A549 (cell line): ENCODE results near the gene SGCA. TPM values are rescaled to one million over a fixed set of nuclear protein-coding genes. Genes with fewer than 3 reads are reported as not detected.

ENCODE experiments used
- ATAC-seq, 2 experiments: fragments of 200-7000 bp in 1 of 2; fragments of >200 bp in 1 of 2; cut with Nextera tagmentation in 1 of 2; cut with Tn5 transposase in 1 of 2; 3 replicates each; pipeline versions ENCODE4 v1.8.0 to v1.9.1; 2018 to 2020; ENCODE audit warnings: mild to moderate bottlenecking in 1 of 2, moderate library complexity in 1 of 2
- CTCF ChIA-PET: fragments of 300-600 bp; sonication (Branson Sonifier 250); formaldehyde crosslinking; extraction: SDS; loops from one replicate; lab custom pipeline; 2021; ENCODE audit warnings: antibody characterized with exemption, inconsistent platforms; lab: Yijun Ruan, JAX
- POLR2A ChIA-PET: fragments of 350-600 bp; formaldehyde crosslinking; extraction: SDS; loops from one replicate; lab custom pipeline; 2021; ENCODE audit warnings: antibody characterized with exemption, inconsistent platforms; lab: Yijun Ruan, JAX
- DNase-seq, 2 experiments: peaks; one replicate each; pipeline versions ENCODE4 v3.0.0 to v3.0.0-alpha.2; 2011 to 2016; ENCODE audit warnings: low read depth in 1 of 2, low spot score in 1 of 2
- FAIRE-seq: peaks from 2 replicates; lab custom pipeline; 2011; peaks lifted over from hg19 to GRCh38; lab: Jason Lieb, UNC
- H3K27ac ChIP-seq, 2 experiments: fragments of >200 bp; sonication (Bioruptor Twin); formaldehyde crosslinking; 3 replicates each; pipeline ENCODE4 v1.5.1; 2016 to 2017
- H3K4me1 ChIP-seq: fragments of >200 bp; sonication (Bioruptor Twin); formaldehyde crosslinking; 3 replicates; pipeline ENCODE4 v1.6.1; 2016
- H3K4me2 ChIP-seq: fragments of >200 bp; sonication (Bioruptor Twin); formaldehyde crosslinking; 3 replicates; pipeline ENCODE4 v1.6.1; 2016
- H3K4me3 ChIP-seq: fragments of >200 bp; sonication (Bioruptor Twin); formaldehyde crosslinking; 3 replicates; pipeline ENCODE4 v1.5.1; 2016
- H3K9me3 ChIP-seq: fragments of >200 bp; sonication (Bioruptor Twin); formaldehyde crosslinking; 3 replicates; pipeline ENCODE4 v1.6.1; 2016
- CBX2 ChIP-seq: fragments of 200-600 bp; sonication (generic); IDR thresholded peaks from 2 replicates; pipeline ENCODE4 v1.6.1; 2016; ENCODE audit warnings: low read depth, mild to moderate bottlenecking, borderline replicate concordance
- CHD4 ChIP-seq: fragments of 200-600 bp; sonication (generic); IDR thresholded peaks from 2 replicates; pipeline ENCODE4 v1.6.1; 2016; ENCODE audit warnings: antibody characterized with exemption, mild to moderate bottlenecking, borderline replicate concordance
- EHF ChIP-seq: fragments of 250-450 bp; sonication (Bioruptor Pico); IDR thresholded peaks from 2 replicates; pipeline ENCODE4 v1.5.0; 2020; ENCODE audit warnings: mild to moderate bottlenecking
- EHMT2 ChIP-seq: fragments of 200-600 bp; sonication (generic); IDR thresholded peaks from 2 replicates; pipeline ENCODE4 v1.6.1; 2016; ENCODE audit warnings: antibody characterized with exemption, low read depth, mild to moderate bottlenecking, moderate library complexity
- EP300 ChIP-seq, 2 experiments: fragments of >200 bp; sonication (Bioruptor Twin); formaldehyde crosslinking; IDR thresholded peaks; 2 replicates in 1 of 2; 3 replicates in 1 of 2; pipeline ENCODE4 v1.6.1; 2016 to 2017
- ESRRA ChIP-seq: fragments of 150-350 bp; IDR thresholded peaks from 2 replicates; pipeline ENCODE4 v1.6.1; 2014; ENCODE audit warnings: mild to moderate bottlenecking, low read length, borderline replicate concordance
- FOSL2 ChIP-seq, 2 experiments: fragments of 450-650 bp in 1 of 2; fragments of >200 bp in 1 of 2; sonication (Bioruptor Twin) in 1 of 2; formaldehyde crosslinking; IDR thresholded peaks; 2 replicates each; pipeline versions ENCODE4 v1.5.0 to v1.6.1; 2016 to 2020; ENCODE audit warnings: mild to moderate bottlenecking in 1 of 2, moderate library complexity in 1 of 2
- FOXS1 ChIP-seq: fragments of 250-450 bp; sonication (Bioruptor Pico); IDR thresholded peaks from 2 replicates; pipeline ENCODE4 v1.5.0; 2020; ENCODE audit warnings: mild to moderate bottlenecking, moderate library complexity
- HDAC2 ChIP-seq: fragments of 200-600 bp; sonication (generic); IDR thresholded peaks from 2 replicates; pipeline ENCODE4 v1.6.1; 2016
- HOXA7 ChIP-seq: fragments of 250-450 bp; sonication (Bioruptor Pico); IDR thresholded peaks from 2 replicates; pipeline ENCODE4 v1.5.0; 2020; ENCODE audit warnings: mild to moderate bottlenecking, moderate library complexity
- JUNB ChIP-seq: fragments of >200 bp; sonication (Bioruptor Twin); formaldehyde crosslinking; IDR thresholded peaks from 2 replicates; pipeline ENCODE4 v1.6.1; 2016
- KDM1A ChIP-seq: fragments of 200-600 bp; sonication (generic); IDR thresholded peaks from 2 replicates; pipeline ENCODE4 v1.6.1; 2016; ENCODE audit warnings: low read depth, mild to moderate bottlenecking
- MAZ ChIP-seq: fragments of 150-350 bp; IDR thresholded peaks from 2 replicates; pipeline ENCODE4 v1.6.1; 2014; ENCODE audit warnings: antibody characterized with exemption, low read depth, low read length, borderline replicate concordance
- MYC ChIP-seq: IDR thresholded peaks from 2 replicates; pipeline ENCODE4 v1.6.1; 2012; ENCODE audit warnings: mild to moderate bottlenecking, inconsistent platforms, low read length, improper control_type of control experiment, borderline replicate concordance
- NFE2L2 ChIP-seq: fragments of 150-350 bp; conservative IDR thresholded peaks from 2 replicates; pipeline ENCODE4 v1.6.1; 2014; ENCODE audit warnings: low read length
- NR3C1 ChIP-seq: fragments of >200 bp; sonication (Bioruptor Twin); formaldehyde crosslinking; IDR thresholded peaks from 3 replicates; pipeline ENCODE4 v1.6.1; 2017
- RCOR1 ChIP-seq: fragments of 150-350 bp; IDR thresholded peaks from 2 replicates; pipeline ENCODE4 v1.6.1; 2014; ENCODE audit warnings: antibody characterized with exemption, low read length, low read depth
- RFX5 ChIP-seq: fragments of 450-650 bp; IDR thresholded peaks from 2 replicates; pipeline ENCODE4 v1.7.1; 2014; ENCODE audit warnings: antibody characterized with exemption, mild to moderate bottlenecking, moderate library complexity
- TFCP2L1 ChIP-seq: fragments of 250-450 bp; sonication (Bioruptor Pico); IDR thresholded peaks from 2 replicates; pipeline ENCODE4 v1.5.0; 2021; ENCODE audit warnings: mild to moderate bottlenecking
- ZNF302 ChIP-seq: fragments of 250-450 bp; sonication (Bioruptor Pico); IDR thresholded peaks from 2 replicates; pipeline ENCODE4 v1.9.0; 2021; ENCODE audit warnings: inconsistent platforms, mild to moderate bottlenecking, moderate library complexity
- ZSCAN20 ChIP-seq: fragments of 250-450 bp; sonication (Bioruptor Pico); IDR thresholded peaks from 2 replicates; pipeline ENCODE4 v1.8.0; 2022; ENCODE audit warnings: mild to moderate bottlenecking, moderate library complexity
- WGBS: methylation state at CpG from one replicate; pipeline ENCODE4 v1.1.6; 2017; ENCODE audit errors: missing lambda C conversion rate; 5-methylcytosine and 5-hydroxymethylcytosine counted together
- polyA plus RNA-seq, 4 experiments: library from polyadenylated mRNA; depleted of rRNA in 3 of 4; stranded (reverse); fragments of >200 nt; fragmentation: RNase III in 1 of 4; extraction: RNeasy Plus Mini Kit Qiagen cat#74134 plus additional on column Dnase treatment in 1 of 4; gene quantifications; 2 replicates in 3 of 4; 3 replicates in 1 of 4; pipeline ENCODE4 v1.2.3, GENCODE V29; 2011 to 2017
- TF ChIP-seq, protein P1 (sequence below): fragments of 450-650 bp; IDR thresholded peaks from 2 replicates; pipeline ENCODE4 v1.6.1; 2014; ENCODE audit warnings: antibody characterized with exemption
- TF ChIP-seq, protein P2 (sequence below): fragments of 150-350 bp; IDR thresholded peaks from 2 replicates; pipeline ENCODE4 v1.6.1; 2014; ENCODE audit warnings: low read depth, mild to moderate bottlenecking, low read length
- TF ChIP-seq, protein P3 (sequence below): fragments of 250-450 bp; sonication (Bioruptor Pico); IDR thresholded peaks from 2 replicates; pipeline ENCODE4 v1.5.0; 2020; ENCODE audit warnings: low read depth, mild to moderate bottlenecking, moderate library complexity
- TF ChIP-seq, protein P4 (sequence below): IDR thresholded peaks from 2 replicates; pipeline ENCODE4 v1.6.1; 2012

The SGCA gene
- polyA plus RNA-seq, 2 of the 4 experiments (the other 2 are of a cell fraction): 0.44 to 3.4 TPM

DNA sequence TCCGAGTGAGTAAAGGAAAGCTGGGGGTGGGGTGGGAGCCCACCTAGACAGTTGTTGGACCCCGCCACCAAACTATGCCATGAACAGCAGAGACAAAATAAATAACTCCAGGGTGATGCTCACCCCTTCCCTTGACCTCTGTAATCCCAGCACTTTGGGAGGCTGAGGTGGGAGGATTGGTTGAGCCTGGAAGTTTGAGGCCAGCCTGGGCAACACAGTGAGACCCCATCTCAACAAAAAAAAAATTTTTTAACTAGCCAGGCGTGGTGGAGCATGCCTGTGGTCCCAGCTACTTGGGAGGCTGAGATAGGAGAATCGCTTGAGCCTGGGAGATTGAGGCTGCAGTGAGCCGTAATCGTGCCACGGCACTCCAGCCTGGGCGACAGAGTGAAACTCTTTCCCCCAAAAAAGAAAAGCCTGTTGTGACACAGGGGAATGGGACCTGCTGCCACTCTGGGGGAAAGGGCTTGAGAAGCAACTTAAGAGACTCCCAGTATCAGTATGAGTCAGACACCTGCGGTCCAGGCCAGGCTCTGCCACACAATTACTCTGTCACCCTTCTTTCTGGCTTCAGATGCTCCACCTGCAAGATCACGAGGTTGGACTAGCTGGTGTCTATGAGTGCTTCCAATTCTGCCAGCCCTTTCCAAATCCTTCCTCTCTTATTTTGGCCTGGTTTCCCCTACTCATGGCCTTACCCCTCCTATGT lies 5.0 kb downstream of the SGCA start:
- no peak for DNase-seq
- Histone ChIP-seq H3K27ac (peak overlapping the region in 1 of 2 experiments; percentile 4; a peak in 2 of 6 replicates), H3K9me3 (no peaks in the 10 kb centered on the region), H3K4me1 (peaks cover 37% of the 10 kb centered on the region), H3K4me3 (no peak overlapping the region), H3K4me2 (no peak overlapping the region)
- ChIA-PET POLR2A (interaction anchor here (0.5 kb wide), 1 partner anchor 29 kb away, joined by 5 read pairs; no protein-coding TSS in a partner anchor), CTCF (interaction anchor here (1.1 to 17.0 kb wide), 19 partner anchors 7 to 166 kb away, joined by 3 to 817 read pairs (median 20); partner anchors contain the start of genes COL1A1, PPP1R9B and TMEM92)
- ATAC-seq: no peak
- TF ChIP-seq, protein P1, sequence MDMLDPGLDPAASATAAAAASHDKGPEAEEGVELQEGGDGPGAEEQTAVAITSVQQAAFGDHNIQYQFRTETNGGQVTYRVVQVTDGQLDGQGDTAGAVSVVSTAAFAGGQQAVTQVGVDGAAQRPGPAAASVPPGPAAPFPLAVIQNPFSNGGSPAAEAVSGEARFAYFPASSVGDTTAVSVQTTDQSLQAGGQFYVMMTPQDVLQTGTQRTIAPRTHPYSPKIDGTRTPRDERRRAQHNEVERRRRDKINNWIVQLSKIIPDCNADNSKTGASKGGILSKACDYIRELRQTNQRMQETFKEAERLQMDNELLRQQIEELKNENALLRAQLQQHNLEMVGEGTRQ: no peak
- no peak for TF ChIP-seq ZSCAN20
- no peak for TF ChIP-seq FOXS1 (CRISPR knock-in tag)
- TF ChIP-seq NR3C1: no peak
- no peak for TF ChIP-seq HDAC2
- TF ChIP-seq ZNF302: no peak
- TF ChIP-seq EHMT2: no peak
- TF ChIP-seq MAZ: no peak
- no peak for TF ChIP-seq FOSL2 (IDR thresholded peaks at IDR 0.05)
- TF ChIP-seq FOSL2 (CRISPR knock-in tag; IDR thresholded peaks at IDR 0.05): no peak
- no peak for TF ChIP-seq EP300 (IDR thresholded peaks at IDR 0.05)
- TF ChIP-seq, protein P2, sequence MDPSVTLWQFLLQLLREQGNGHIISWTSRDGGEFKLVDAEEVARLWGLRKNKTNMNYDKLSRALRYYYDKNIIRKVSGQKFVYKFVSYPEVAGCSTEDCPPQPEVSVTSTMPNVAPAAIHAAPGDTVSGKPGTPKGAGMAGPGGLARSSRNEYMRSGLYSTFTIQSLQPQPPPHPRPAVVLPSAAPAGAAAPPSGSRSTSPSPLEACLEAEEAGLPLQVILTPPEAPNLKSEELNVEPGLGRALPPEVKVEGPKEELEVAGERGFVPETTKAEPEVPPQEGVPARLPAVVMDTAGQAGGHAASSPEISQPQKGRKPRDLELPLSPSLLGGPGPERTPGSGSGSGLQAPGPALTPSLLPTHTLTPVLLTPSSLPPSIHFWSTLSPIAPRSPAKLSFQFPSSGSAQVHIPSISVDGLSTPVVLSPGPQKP: no peak
- no peak for TF ChIP-seq EHF (CRISPR knock-in tag)
- no peak for TF ChIP-seq ESRRA
- TF ChIP-seq HOXA7 (CRISPR knock-in tag): no peak
- TF ChIP-seq, protein P3, sequence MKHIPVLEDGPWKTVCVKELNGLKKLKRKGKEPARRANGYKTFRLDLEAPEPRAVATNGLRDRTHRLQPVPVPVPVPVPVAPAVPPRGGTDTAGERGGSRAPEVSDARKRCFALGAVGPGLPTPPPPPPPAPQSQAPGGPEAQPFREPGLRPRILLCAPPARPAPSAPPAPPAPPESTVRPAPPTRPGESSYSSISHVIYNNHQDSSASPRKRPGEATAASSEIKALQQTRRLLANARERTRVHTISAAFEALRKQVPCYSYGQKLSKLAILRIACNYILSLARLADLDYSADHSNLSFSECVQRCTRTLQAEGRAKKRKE (CRISPR knock-in tag): no peak
- TF ChIP-seq TFCP2L1 (CRISPR knock-in tag): no peak
- no peak for TF ChIP-seq JUNB
- TF ChIP-seq CBX2: no peak
- no peak for TF ChIP-seq RCOR1
- FAIRE-seq: no peak
- 70% methylated on average over 10 of the region's 10 CpGs for WGBS

DNA sequence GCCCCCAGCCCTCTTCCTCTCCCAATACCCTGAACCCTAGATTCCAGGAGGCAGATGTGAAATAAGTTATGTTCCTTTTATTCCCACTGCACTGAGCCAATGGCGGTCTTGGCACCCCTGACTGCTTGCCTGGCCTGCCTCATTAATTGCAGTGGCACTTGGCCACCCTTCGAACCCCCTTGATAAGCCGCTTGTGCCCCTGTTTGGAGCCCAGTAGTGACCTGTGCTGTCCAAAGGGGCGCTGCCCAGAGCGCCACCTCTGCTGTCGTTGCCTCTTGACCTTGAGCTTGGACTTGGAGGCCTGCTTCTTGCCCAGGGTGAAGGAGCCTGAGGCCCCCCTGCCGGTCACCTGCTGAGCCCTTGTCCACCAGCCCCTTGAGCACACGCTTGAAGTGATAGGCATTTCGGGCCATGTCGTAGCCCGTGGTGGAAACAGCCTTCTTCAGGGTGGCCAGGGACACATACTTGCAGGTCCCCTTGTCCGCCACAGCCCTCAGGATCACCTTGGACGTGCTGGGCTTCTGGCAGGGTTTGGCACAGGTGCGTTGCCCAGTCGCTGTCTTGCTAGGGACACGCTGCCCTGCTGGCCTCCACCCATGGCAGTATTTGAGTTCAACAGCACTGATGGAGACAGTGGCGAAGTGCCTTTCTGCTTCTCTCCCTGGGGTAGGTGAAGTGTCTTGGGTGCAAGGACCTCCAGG lies 5.7 kb downstream of the SGCA start:
- no peak overlapping the region for H3K4me2 ChIP-seq
- H3K9me3 ChIP-seq: no peaks in the 10 kb centered on the region
- no peak for DNase-seq
- no peak for FAIRE-seq
- ChIA-PET CTCF (interaction anchor here (1.9 to 17.0 kb wide), 7 partner anchors 10 to 124 kb away, joined by 6 to 817 read pairs (median 52); partner anchors contain the start of genes COL1A1, PPP1R9B and TMEM92), POLR2A (no interaction called here)
- H3K4me1 ChIP-seq: peaks cover 44% of the 10 kb centered on the region
- TF ChIP-seq, protein P4, sequence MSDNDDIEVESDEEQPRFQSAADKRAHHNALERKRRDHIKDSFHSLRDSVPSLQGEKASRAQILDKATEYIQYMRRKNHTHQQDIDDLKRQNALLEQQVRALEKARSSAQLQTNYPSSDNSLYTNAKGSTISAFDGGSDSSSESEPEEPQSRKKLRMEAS: no peak
- no peak for TF ChIP-seq NFE2L2
- no peak for TF ChIP-seq CHD4
- no peak for TF ChIP-seq HOXA7 (CRISPR knock-in tag)
- no peak for TF ChIP-seq RCOR1
- TF ChIP-seq KDM1A: no peak
- no peak for TF ChIP-seq RFX5
- no peak for TF ChIP-seq EHF (CRISPR knock-in tag)
- no peak for TF ChIP-seq MYC
- no peak for ATAC-seq
- H3K4me3 ChIP-seq: no peak overlapping the region
- WGBS: 86% methylated on average over 17 of the region's 17 CpGs
- H3K27ac ChIP-seq: peak overlapping the region in 1 of 2 experiments; percentile 4; a peak in 2 of 6 replicates
